HG02973 (cell line): Measurements from ENCODE around the gene C16orf86.

Experiments used
- ATAC-seq: cut with Tn5 transposase; IDR thresholded peaks from one replicate; pipeline ENCODE4 v1.9.1; 2021; ENCODE audit warnings: moderate library complexity; ENCODE audit not compliant: unreplicated experiment

The C16orf86 gene, protein sequence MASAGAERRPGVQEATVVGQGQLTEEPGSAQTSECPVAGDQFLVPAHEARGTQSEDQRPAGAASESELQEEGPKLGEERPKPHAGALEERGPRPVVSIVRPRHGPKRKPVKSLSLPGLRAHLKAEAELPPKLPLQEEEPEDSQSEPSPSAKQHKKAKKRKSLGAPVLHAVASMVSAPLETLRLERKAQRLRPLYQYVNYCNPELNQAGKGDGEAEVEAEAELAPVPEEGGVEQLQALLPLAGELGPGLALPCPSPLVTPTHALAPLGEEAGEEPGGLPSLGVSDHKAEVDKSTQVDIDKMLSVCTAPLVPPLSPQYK

DNA sequence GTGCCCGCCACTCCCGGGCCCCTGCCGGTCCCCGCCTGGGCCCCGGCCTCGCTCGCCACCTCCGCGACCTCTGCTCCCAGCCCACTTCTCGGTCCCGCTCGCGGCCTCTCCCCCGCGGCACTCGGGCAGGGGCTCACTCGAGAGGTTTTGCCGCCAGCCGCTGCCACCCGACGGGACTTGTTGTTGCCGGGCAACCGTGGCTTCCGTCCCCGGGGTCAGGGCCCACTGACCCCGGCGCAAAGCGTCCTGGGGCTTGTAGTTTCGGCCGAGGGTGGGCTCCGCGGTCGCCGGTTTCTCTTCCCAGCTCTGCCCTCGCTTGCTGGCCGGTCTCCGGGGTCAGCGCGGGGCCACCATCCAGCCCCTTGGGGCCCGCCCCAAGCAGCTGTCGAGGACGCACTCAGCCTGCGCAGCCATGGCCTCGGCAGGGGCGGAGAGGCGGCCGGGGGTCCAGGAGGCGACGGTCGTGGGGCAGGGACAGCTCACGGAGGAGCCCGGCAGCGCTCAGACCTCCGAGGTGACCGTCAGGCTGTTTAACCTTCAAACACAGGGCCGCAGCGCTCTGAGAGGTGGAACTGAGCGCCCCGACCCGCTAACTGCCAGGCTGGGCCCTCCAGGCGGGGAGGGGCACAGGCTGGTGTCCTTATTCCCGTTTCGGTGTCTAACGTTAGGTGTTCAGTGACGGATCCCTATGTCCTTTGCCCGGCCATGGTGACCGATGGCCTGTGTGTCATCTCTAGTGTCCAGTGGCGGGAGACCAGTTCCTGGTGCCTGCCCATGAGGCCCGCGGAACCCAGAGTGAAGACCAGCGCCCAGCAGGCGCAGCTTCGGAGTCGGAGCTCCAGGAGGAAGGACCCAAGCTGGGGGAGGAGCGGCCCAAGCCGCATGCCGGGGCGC, at the start of gene C16orf86, which contains the start of gene ENKD1:
Gene C16orf86, plus strand, starts transcription at position 256 of the 894 bp plus-strand sequence. Its CDS starts 157 bp downstream, at position 413.
Gene ENKD1, minus strand, starts transcription at position 192 of the 894 bp plus-strand sequence. CDS start 308 bp downstream, outside the sequence.
- ATAC-seq, result peak; percentile 47

DNA sequence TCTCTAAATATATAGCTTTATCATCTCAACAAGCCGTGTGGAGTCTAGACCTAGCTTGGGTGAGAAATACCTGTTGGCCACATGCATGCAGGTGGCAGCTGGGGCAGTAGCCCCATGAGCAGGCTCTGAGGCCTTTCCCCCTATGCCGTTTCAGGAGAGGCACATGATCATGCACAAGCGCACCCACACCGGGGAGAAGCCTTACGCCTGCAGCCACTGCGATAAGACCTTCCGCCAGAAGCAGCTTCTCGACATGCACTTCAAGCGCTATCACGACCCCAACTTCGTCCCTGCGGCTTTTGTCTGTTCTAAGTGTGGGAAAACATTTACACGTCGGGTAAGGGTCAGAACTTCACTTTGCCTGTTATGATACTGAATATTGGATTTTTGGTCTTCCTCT, 38.4 kb upstream of the C16orf86 start:
- ATAC-seq, result no peak

DNA sequence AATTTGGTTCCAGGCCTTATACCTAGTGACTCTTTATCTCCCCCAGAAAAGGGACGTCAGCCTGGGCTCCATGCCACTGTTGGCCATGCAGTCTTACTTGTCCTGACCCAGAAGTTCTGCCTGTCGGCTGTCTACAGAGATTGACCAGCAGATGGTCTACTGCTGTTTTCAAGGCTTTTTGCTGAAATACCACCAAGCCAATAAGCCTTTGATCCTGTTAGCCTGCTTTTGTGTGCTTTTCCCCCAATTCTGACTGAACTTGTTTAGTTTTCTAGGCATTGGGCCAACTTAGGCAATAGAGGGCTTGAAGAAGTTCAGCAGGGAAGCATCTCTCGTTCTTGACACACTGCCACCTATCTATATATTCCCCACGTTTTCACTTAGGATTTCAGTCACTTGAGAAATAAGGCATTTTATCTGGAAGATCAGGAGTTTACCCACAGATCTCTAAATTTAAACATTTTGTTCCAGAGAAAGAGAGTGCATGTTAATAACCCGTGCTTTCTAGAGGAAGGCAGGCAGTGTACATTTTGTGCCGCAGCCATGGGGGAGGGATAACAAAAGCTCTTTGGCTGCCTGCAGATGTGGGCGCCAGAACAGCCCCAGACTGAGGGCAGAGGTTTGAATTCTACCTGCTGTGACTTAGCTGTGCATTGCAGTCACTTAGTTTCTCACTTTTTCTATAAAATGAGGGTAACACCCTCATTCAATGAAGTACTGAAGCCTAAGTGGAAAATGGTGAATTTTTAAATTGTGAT, 34.0 kb upstream of the C16orf86 start:
- ATAC-seq, result no peak

DNA sequence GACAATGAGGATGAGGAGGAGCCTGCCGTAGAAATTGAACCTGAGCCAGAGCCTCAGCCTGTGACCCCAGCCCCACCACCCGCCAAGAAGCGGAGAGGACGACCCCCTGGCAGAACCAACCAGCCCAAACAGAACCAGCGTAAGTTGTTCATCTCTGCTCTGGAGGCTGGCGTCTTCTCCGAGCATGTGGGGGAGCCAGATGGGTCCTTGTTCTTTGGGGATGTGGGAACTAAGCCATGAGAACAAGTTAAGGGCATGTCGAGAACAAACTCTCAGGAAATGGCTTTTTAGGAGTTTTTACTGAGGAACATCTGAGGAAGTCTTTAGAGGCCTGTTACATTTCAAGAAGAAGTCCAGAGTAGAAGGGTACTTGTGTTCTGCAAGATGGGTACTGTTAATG, 29.9 kb upstream of the C16orf86 start:
- no peak for ATAC-seq

DNA sequence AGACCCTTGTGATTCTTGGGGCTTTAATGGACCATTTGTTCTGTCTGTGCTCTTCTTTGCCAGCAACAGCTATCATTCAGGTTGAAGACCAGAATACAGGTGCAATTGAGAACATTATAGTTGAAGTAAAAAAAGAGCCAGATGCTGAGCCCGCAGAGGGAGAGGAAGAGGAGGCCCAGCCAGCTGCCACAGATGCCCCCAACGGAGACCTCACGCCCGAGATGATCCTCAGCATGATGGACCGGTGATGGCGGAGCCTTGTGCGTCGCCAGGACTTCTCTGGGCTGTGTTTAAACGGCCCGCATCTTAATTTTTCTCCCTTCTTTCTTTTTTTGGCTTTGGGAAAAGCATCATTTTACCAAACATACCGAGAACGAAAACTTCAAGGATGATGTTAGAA, 29.0 kb upstream of the C16orf86 start:
- ATAC-seq, result no peak

DNA sequence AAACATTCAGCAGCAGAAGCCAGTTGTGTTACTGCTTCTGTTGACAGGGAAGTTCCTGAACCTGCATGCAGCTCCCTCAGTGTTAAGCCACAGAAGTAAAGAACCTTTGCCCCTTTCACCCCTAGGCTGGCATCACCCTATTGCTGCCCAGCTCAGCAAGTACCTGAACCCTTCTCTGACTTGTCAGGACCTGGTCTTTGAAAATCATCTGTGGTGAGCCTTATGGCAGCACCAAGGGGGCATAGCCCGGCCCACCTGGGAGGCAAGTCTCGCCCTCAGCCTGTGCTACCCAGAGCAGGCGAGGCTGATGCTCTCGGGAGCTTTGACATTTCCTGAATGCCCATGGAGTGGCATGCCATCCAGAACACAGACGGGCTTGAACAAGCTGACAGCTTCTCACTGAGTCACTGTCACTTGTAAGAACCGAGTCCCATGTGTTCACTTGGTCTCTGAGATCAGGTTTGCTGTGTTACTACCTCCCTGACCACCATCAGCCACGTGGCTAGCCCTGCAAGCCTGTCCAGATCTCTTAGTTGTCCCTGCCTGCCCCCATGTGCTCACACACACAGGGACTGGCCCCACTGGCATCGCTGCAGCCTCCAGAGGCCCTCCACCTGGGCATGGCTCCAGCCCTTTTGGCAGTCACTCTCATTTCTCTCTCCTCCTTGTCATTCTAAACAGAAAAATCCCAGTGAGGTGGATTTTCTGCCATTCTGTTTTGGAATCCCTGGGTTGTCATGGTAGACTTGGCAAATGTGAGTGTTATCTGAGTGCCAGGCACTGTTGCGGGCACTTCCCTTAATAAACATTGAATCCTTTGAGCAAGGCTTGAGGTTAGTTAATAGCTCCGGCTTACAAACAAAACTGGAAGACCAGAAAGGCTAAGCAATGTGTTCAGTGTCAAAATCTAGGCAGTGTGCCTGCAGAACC, 24.6 kb upstream of the C16orf86 start:
- no peak for ATAC-seq

DNA sequence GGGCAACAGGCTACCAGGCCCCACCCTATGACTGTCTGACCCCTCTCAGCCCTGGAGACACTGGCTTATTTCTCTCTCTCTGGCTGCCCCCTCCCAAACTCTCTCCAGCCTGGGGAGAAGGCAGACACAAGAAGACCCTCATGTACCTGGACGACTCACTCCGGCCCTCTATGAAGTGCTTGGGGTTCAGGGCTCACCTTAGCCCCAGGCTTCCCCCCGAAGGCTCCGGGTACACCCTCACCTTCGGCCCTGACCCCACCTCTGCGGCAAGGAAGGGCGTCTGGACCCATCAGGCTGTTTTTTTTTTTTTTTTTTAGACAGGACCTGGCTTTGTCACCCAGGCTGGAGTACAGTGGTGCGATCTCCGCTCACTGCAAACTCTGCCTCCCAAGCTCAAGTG, 22.6 kb upstream of the C16orf86 start:
- ATAC-seq, result no peak

DNA sequence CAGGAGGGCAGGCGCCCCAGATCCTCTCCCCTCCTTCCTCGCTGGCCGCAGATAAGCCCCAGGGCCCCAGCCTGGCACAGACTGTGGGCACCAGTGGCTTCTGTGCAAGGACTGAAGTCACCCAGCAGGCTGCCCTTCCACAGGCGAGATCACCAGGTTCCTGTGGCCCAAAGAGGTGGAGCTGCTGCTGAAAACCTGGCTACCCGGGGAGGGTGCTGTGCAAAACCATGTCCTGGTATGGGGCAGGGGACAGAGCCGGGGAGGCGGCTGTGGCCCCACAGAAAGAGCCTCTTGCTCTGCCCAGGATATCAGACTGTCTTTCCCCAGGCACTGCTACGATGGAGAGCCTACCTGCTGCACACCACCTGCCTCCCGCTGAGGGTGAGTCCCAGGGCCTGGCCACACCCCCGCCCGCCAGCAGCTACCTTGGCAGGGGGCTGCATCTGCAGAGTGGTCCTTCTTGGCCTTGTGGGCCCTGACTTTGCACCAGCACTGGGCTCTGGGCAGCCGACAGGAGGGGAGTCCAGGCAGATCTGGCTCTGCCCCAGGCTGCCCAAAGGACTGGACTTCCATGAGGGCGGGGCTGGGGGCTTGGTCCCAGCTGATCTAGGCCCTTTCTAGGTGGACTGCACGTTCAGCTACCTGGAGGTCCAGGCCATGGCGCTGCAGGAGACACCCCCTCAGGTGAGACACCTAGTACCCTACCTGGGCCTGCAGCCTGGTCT, 21.1 kb upstream of the C16orf86 start:
- no peak for ATAC-seq

DNA sequence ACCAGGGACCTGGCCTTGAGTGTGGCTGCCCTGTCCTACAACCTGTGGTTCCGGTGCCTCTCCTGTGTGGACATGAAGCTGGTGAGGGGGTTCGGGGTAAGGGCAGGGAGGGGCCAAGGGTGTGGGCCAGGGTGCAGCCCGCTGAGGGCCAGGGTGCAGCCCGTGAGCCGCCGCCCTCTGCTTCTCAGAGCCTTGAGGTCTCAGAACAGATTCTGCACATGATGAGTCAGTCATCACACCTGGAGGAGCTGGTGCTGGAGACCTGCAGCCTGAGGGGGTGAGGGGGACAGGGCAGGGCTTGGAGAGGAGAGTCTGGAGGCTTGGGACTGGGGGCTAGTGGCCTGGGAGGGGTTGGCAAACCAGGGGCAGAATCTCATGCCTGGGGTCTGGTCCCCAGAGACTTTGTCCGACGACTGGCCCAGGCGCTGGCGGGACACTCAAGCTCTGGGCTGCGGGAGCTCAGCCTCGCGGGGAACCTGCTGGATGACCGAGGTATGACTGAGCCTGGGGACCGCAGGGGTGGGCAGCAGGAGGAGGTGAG, 19.4 kb upstream of the C16orf86 start:
- no peak for ATAC-seq

DNA sequence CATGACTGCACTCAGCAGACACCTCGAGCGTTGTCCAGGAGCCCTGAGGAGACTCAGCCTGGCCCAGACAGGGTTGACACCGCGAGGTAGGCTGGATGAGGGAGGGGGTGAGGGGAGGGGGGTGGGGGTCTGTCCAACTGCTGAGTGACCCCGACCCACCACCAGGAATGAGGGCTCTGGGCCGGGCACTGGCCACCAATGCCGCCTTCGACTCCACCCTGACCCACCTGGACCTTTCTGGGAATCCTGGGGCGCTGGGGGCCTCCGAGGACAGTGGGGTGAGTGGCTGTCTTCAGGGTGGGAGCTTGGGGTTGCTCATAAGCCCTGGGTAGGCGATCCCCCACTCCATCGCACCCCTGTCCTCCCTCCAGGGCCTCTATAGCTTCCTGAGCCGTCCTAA, 18.9 kb upstream of the C16orf86 start:
- ATAC-seq, result no peak

DNA sequence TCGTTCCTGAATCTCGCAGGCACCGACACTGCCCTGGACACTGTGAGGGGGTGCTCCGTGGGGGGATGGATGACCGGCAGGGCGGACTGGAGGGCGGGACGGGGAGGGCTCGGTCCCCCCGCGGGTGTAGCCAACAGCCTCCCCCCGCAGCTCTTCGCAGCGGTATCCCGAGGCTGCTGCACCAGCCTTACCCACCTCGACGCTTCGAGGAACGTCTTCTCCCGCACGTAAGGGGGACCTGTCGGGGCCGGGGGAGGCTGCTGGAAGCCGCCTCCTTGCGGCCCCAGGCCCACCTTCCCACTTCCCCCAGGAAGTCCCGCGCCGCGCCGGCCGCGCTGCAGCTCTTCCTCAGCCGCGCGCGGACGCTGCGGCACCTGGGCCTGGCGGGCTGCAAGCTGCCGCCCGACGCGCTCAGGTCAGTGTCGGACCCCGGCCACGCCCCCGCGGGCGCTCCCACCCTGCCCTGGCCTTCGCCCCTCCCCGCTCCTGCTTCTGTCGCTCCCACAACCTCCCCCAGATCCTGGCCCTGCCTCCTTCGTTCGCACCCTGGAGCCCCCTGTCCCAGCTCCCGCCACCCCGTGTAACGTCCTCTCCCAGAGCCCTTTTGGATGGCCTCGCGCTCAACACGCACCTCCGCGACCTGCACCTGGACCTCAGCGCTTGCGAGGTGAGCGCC, 18.4 kb upstream of the C16orf86 start:
- ATAC-seq, result no peak

DNA sequence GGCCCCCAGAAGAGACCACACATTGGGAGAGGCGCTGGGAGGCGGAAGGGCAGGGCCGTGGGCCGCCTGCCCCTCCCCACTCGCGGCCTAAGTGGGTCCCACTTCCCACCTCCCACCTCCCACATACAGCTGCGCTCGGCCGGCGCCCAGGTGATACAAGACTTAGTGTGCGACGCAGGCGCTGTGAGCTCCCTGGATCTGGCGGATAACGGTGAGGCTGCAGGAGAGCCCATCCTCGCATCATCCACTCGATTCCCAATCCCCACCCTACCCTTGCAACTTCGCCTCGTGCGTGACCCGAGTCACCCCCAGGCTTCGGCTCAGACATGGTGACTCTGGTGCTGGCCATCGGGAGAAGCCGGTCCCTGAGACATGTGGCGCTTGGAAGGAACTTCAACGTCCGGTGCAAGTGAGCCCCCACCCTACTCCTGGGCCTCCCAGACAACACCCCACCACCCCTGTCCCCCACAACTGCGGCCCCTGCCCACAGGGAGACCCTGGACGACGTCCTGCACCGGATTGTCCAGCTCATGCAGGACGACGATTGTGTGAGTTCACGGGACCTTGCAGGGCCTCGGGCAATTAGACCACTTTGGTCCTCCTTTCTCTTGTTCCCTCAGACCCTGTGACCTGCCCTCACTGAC, 17.7 kb upstream of the C16orf86 start:
- ATAC-seq, result no peak

DNA sequence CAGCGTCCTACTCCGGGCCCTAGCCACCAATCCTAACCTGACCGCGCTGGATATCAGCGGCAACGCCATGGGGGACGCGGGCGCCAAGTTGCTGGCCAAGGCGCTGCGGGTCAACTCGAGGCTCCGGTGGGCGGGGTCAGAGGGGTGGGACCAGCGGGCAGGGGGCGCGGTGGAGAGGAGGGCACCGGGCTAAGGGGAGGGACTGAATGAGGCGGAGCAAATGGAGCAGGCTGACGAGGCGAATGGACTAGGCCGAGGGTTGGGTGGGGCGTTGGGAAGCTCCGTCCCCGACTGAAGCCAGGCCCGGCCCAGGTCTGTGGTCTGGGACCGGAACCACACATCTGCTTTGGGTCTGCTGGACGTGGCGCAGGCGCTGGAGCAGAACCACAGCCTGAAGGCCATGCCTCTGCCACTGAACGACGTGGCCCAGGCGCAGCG, 17.1 kb upstream of the C16orf86 start:
- ATAC-seq, result no peak

DNA sequence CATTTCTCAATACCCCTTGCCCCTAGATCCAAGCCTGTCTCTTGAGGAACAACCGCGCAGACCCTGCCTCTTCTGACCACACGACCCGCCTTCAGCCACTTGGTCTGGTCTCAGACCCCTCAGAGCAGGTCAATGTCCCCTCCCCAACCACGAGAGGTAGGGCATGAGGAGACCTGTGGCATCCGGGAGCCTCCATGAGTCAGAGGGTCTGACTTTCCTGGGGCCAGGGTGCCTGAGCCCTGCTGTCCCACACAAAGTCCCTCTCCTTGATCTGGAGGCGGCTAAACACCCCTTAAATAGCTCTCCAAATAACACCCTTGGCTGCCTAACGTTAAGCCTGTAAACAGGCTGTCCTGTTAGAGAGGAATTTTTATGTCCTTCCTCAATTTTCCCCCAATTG, 16.6 kb upstream of the C16orf86 start:
- no peak for ATAC-seq

DNA sequence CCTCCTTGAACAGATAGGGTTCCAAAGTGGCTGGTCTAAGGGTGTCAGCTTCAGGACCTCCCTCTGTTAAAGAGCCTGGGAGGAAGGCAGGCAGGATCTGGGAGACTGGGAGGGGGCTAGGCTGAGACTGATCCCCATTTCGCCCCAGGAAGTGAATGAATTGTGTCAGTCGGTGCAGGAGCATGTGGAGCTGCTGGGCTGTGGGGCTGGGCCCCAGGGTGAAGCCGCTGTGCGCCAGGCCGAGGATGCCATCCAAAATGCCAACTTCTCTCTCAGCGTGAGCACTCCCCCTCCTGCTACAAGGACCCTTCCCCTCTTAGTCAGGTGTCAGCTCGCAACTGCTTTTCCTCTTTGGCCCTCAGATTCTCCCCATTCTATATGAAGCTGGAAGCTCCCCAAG, 15.6 kb upstream of the C16orf86 start:
- no peak for ATAC-seq

DNA sequence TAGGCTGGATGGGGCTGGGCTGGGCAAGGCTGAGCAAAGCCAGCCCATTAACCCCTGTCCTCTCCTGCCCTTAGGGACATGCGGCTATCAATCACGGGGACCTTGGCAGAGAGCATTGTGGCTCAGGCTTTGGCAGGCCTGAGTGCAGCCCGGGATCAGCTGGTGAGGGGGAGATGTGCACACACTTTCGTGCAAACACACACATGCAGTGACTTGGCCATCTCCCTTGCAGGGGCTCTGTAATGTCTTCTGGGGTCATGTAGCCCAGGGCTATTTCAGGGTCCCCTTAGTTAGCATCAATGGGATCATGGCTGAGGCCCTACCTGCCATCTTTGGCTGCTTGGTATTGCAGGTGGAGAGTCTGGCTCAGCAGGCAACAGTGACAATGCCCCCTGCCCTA, 14.8 kb upstream of the C16orf86 start:
- no peak for ATAC-seq

DNA sequence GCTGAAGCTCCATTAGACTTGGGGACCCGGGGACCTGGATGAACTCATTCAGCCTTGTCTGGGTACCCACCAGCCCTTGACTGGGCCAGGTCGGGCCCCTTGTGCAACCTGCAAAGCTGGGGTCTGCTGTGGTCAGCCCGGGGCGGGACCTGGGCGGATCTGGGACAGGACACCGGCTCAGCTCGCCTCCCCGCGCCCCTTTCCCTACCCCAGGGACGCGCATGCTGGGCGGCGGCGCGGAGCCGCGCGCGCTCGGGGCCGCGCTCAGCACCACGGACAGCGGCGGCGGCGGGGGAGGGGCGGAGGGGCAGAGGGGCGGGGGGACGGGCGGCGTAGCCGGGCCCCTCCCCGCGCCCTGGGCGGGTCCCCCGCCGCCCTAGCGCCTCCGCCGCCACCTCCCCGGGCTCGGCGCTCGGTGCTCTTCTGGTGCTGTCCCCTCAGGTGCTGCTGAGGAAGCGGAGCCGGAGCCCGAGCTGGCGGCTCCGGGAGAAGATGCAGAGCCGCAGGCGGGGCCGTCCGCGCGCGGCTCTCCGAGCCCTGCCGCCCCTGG, 14.0 kb upstream of the C16orf86 start:
- no peak for ATAC-seq
